Activated CD4-positive, alpha-beta T cell treated with anti-CD3 and anti-CD28 coated beads, Interleukin-2, amount 50 U/mL, for 48 hours (primary cell): ENCODE data around the gene BTNL3.
"Not testable (repeated sequence)": the region's sequence is repeated elsewhere in the genome, so short reads cannot be mapped to it uniquely, and the experiment has no call there.

Experiments
- DNase-seq, 2 experiments: peaks; one replicate each; pipeline ENCODE4 v3.0.0-alpha.2; 2020

The BTNL3 gene

GRCh38 chr5:181024245-181025064 lies 35.8 kb downstream of the BTNL3 start:
- no peak for DNase-seq

DNA sequence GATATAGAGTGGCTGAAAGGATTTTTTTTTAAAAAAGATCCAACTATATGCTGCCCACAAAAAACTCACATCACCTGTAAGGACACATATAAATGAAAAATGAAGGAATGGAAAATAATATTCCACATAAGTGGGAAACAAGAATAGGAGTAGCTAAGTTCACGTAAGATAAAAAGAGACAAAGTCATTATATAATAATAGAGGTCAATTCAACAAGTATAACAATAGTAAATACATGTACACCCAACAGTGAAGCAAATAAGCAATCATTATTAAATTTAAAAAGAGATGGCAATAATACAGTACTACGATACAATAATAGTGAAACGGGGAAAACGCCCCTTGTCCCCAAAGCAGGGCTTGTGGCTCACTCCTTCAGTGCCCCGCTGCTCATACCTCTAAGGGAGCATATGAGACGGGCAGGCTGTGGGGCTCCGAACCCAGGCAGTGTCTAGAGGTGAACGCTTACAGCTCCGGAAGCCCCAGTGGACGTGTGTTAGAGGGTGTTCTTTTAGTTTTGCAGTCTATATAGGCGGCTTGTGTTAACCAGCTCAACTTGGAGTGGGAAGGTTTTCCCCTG lies 38.9 kb downstream of the BTNL3 start:
- no peak for DNase-seq

DNA sequence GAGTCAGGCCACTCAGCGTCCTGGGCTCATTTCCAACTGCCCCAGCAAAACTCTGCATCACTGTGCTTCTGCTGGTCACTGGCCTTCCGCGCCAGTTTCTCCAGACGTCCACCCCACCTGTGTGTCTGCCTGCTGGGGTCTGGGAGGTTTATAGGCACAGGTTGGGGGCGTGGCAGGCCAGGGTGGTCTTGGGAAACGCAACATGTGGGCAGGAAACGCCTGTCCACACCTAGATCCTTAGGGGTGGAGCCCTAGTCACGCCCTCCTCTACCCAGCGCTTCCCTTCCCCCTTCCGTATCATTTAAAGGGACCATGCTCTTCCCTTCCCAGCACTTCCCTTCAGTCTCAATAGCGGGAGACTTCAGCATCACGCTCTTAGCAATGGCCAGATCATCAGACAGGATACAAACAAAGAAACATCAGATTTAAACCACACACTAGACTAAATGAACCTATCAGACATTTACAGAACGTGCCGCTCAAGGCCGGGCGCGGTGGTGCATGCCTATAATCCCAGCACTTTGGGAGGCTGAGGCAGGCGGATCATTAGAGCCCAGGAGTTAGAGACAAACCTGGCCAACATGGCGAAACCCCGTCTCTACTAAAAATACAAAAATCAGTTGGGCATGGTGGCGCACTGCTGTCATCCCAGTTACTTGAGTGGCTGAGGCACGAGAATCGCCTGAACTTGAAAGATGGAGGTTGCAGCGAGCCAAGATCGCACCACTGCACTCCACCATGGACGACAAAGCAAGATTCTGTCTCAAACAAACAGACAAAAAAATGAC lies 39.6 kb downstream of the BTNL3 start:
- DNase-seq = no peak

GRCh38 chr5:181031716-181032115 lies 43.1 kb downstream of the BTNL3 start:
- DNase-seq = no peak

DNA sequence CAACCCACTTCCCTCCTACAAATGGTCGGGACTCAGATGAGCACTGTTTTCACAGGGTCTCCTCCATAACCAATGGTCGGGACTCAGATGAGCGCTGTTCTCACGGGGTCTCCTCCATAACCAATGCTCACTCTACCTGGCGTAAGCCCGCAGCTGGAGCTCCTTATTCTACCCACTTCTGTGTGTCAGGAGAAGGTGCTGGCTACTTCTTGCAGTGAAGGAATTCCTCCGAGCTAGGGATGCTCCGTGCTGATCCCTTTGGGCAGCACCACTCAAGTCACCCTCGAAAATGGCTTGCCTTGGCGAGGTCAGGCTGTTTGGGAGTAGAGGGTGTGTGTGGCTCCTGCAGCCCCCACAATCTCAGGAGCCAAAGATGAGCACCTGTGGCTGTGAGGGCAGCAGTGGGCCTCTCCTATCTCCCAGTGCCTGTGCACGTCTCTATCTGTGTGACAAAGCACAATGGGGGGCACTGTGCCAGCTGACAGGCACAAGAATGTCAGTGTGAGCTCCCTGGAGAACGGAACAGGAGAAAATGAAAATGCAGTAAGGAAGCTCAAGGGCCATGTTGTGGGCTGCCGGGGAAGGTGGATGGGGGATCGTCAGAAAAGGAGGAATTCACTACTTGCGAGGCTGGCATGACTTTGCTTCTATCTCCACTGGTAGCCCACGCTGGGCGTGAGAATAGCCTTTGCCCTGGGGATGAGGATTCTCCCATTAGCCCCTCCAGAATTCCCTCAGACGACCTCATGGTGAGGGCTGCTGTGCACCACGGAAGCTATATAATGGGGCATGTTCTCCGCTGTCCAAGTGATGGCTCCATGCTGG lies 47.6 kb downstream of the BTNL3 start:
- DNase-seq = no peak

DNA sequence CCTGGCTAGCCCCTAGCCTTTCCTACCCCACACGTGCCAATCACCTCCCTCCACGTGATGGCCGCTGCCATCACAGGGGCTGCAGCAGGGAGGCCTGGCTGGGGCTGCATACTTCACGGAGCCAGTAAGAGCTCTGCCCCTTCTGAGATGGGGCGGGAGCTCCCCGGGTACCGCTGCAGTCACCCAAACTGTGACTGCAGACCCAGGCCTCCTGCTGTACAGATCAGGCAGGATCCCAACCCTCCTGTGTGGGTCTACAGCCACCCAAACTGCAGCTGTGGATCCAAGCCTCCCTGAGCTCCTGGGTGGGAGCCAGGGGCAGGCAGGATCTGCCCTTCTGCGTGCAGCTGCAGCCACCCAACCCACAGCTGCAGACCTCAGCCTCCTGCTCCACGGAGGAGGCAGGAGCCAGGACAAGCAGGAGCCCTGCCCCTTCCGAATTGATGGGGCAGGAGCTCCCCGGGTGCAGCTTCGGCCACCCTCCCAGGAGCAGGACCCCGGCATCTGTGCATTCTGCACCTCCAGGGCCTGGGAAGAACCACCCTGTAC lies 48.2 kb downstream of the BTNL3 start:
- no peak for DNase-seq

- DNase-seq = no peak
Observed at GRCh38 chr5:181037365-181037861, 48.8 kb downstream of the BTNL3 start.

DNA sequence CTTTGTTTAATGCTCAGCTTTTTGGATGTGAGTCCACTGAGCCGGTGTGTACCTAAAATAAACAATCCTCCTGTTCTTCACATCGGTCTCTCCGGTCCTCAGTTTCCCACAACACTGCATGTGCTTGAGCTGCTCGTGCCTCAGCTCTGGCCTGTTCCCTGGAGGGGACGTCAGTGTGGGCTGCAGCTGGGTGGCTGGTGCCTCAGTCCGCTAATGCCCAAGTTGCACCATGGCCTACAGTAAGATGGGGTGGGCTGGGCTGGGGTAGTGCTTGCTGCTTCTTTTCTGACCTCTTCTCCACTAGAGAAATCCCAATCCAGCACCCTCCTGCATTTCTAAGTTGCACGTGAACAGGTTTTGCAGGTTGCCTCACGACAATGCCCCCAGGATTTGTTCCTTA lies 50.8 kb downstream of the BTNL3 start:
- no peak for DNase-seq

DNA sequence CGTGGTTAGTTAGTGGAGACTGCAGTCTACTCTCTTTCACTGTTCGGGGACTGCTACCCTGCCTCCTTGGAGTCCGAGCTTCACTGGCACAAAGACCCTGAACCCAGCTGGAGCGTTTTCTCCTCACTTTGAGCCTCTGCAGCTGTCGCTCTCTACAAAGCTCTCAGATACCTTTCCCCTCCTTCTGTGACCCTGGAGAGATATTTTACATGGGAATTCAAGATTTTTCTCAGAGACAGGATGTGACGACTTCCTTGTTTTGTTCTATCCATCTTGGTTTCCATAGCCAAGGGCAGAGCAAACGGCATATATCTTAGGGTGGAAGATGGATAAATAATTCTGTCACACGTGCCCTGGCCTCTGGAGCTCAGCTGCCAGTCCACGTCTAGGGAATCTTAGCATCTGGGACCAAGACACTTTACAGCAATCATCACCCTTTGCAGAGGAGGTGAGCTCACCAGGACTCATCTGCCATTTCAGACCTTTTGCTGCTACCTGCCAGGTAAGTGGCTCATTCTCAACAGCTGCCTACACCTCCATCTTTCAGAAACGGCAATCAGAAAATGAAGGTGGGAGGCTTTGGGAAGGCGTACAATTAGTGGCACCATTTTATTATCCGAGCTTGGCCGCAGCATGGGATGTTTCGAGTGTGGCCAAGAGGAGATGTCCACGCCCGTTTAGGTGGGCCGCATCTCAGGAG lies 51.4 kb downstream of the BTNL3 start, which contains the start of gene BTNL9:
Gene BTNL9 (plus strand): TSS at position 336 of the 700 bp plus-strand sequence. CDS start 5,224 bp downstream, outside the sequence.
- DNase-seq = no peak

DNA sequence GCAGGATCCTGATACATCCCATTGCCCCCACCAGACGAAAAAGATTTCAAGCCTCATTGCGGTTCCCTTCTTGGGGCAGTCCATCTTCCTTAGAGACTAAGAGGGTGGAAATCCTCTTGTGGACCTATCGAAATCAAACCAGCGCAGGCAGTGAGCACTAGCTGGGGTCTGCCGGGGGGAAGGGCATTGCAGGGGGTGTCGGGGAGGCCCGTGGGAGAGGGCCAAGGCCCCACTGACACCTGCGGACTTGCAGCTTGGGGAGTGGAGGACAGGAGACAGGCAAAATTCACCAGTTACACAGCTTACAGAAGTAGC lies 51.9 kb downstream of the BTNL3 start:
- DNase-seq = no peak

DNA sequence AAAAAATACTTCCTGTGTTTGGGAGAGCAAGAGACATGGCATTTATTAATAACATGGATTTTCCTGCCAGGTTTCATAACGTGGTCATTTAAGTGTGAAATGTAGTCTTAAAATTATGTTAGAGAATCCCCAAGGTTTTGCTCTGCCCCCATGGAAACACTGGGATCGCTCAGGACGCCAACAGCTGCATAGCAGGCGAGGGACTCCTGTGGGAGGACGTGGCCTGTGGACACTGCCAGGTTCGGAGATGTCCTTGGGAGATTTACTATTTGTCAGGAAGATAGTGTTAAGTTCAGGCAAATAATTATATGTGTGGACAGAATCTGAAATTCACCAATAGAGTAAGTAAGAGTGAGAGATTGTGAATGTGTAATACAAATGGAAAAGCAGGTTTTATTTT lies 52.4 kb downstream of the BTNL3 start:
- DNase-seq = no peak

- DNase-seq = no peak
Observed at GRCh38 chr5:181042036-181042713, 53.5 kb downstream of the BTNL3 start.

DNA sequence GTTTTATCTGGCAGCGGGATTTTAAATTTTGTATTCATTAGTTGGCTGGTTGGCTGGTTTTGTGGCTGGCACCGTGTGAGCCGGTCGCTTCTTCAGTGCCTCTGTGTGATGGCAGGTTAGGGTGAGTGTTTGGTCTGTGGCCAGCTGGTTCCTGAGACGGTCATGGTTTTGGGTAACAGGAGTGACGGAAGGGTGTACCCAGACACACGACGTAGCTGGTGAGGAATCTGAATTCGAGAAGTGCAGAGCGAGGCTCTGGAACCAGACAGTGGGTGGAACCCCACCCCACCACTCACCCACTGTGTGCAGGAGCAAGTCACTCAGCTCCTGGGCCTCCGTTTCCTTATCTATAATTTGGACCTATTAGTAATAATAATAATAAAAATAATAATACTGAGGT lies 54.1 kb downstream of the BTNL3 start:
- no peak for DNase-seq

- DNase-seq = no peak
Observed at GRCh38 chr5:181043285-181044092, 54.8 kb downstream of the BTNL3 start.

DNA sequence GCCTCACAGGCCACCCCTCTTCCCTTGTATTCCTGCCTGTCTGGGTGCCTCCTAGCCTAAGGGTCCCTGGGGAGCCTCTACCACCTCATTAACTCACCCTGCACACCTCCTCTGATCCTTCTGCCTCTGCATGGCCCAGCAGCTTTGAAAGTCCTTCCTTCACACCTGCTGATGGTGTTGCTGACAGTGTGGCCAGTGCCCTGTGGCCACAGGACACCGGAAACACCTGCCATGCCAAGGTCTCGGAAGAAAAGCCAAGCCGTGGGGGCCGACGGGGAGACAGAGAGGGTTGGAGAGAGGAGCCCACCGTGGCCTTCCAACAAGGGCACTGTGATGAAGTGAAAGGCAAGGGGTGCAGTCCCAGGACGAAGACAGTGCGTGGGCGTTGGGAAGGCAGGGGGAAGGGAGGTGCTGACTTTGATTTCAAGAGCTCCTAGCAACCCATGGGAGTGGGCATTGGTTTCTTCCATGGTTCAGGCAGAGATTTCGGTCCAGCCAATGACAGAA lies 55.5 kb downstream of the BTNL3 start:
- no peak for DNase-seq

- no peak for DNase-seq
Observed at GRCh38 chr5:181044662-181045305, 56.1 kb downstream of the BTNL3 start.

DNA sequence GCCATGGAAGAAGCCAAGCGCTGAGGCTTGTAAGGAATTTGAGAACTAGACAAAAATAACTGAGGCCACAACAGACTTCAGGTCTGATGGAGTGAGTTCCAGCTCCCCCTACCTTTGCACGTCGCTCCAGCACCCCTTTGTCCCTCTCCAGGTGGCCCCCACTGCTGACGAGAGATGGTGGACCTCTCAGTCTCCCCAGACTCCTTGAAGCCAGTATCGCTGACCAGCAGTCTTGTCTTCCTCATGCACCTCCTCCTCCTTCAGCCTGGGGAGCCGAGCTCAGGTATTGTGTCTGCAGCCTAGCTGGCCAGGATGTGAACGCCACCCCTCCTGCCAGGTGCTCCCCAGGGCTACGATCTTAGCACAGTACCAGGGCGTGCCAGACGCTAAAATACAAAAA lies 56.7 kb downstream of the BTNL3 start:
- DNase-seq = no peak

DNA sequence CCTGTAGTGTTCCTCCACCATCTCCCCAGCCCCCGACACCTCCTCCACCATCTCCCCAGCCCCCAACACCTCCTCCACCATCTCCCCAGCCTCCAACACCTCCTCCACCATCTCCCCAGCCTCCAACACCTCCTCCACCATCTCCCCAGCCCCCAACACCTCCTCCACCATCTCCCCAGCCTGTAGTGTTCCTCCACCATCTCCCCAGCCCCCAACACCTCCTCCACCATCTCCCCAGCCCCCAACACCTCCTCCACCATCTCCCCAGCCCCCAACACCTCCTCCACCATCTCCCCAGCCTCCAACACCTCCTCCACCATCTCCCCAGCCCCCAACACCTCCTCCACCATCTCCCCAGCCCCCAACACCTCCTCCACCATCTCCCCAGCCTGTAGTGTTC lies 57.2 kb downstream of the BTNL3 start:
- not testable (repeated sequence) for DNase-seq

DNA sequence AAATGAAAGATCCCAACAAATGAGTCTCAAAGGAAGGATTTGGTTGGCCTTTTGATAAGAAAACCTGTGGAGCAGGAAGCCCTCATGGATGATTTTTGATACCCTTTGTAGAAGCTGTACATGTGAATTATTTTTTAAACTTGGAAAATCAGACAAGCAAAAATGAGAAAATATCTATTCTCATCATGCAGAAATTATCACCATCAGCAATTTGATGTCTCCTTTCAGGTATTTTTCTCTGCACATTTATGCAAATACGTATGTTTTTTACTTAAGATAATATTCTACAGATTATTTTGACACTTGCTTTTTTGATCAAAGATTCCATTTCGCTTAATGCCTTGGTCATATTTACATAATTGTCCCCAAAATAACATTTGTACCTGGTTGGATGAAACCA lies 58.6 kb downstream of the BTNL3 start:
- DNase-seq = no peak

GRCh38 chr5:181047921-181048320 lies 59.3 kb downstream of the BTNL3 start:
- DNase-seq = no peak
